GM06990 (cell line): ENCODE results near the gene SERPINB6.

Experiments
- DNase-seq: peaks from one replicate; pipeline ENCODE4 v3.0.0-alpha.2; 2011; ENCODE audit not compliant: insufficient read length; ENCODE audit errors: extremely low read depth
- H3K27me3 ChIP-seq: replicated peaks from 2 replicates; pipeline ENCODE4 v1.6.0; 2011; ENCODE audit warnings: low read length; ENCODE audit not compliant: control insufficient read depth, insufficient read depth
- H3K36me3 ChIP-seq: 2 replicates; pipeline ENCODE4 v1.5.1; 2011; ENCODE audit warnings: low read length; ENCODE audit not compliant: control insufficient read depth, insufficient read depth
- H3K4me3 ChIP-seq: replicated peaks from 2 replicates; pipeline ENCODE4 v1.5.1; 2011; ENCODE audit warnings: low read depth, mild to moderate bottlenecking, control low read depth, low read length
- TF ChIP-seq, protein P1 (sequence below): IDR thresholded peaks from 2 replicates; pipeline ENCODE4 v1.5.1; 2011; ENCODE audit warnings: low read length, control low read depth, mild to moderate bottlenecking, inconsistent platforms; ENCODE audit not compliant: insufficient read depth, poor library complexity, severe bottlenecking

The SERPINB6 gene

GRCh38 chr6:3015144-3015543, 43.8 kb upstream of the SERPINB6 start:
- Histone ChIP-seq H3K4me3 (no peak overlapping the region), H3K36me3 (no peaks in the 10 kb centered on the region), H3K27me3 (no peaks in the 10 kb centered on the region)
- TF ChIP-seq, protein P1, sequence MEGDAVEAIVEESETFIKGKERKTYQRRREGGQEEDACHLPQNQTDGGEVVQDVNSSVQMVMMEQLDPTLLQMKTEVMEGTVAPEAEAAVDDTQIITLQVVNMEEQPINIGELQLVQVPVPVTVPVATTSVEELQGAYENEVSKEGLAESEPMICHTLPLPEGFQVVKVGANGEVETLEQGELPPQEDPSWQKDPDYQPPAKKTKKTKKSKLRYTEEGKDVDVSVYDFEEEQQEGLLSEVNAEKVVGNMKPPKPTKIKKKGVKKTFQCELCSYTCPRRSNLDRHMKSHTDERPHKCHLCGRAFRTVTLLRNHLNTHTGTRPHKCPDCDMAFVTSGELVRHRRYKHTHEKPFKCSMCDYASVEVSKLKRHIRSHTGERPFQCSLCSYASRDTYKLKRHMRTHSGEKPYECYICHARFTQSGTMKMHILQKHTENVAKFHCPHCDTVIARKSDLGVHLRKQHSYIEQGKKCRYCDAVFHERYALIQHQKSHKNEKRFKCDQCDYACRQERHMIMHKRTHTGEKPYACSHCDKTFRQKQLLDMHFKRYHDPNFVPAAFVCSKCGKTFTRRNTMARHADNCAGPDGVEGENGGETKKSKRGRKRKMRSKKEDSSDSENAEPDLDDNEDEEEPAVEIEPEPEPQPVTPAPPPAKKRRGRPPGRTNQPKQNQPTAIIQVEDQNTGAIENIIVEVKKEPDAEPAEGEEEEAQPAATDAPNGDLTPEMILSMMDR = no peak
- DNase-seq = no peak

GRCh38 chr6:3014675-3015066, 43.3 kb upstream of the SERPINB6 start:
- TF ChIP-seq, protein P1 = no peak
- no peak for DNase-seq
- Histone ChIP-seq H3K36me3 (no peaks in the 10 kb centered on the region), H3K27me3 (no peaks in the 10 kb centered on the region), H3K4me3 (no peak overlapping the region)

GRCh38 chr6:3013901-3014674, 42.7 kb upstream of the SERPINB6 start:
- Histone ChIP-seq H3K4me3 (no peak overlapping the region), H3K27me3 (no peaks in the 10 kb centered on the region), H3K36me3 (no peaks in the 10 kb centered on the region)
- no peak for DNase-seq
- TF ChIP-seq, protein P1 = no peak

- DNase-seq = no peak
- Histone ChIP-seq H3K36me3 (no peaks in the 10 kb centered on the region), H3K27me3 (no peaks in the 10 kb centered on the region), H3K4me3 (no peak overlapping the region)
- TF ChIP-seq, protein P1 = no peak
Measured at GRCh38 chr6:3013486-3013885, 42.1 kb upstream of the SERPINB6 start.

DNA sequence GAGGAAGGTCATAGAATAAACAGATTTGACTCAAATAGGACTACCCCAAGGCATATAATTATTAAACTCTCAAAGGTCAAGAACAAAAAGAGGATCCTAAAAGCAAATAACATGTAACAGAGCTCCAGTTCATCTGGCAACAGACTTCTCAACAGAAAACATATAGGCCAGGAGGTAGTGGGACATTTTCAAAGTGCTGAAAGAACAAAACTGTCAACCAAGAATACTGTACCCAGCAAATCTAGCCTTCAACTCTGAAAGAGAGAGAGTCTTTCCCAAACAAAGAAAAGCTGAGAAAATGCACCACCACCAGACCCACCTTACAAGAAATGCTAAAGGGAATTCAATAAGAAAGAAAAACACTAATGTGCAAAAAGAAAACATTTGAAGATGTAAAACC, 40.2 kb upstream of the SERPINB6 start:
- Histone ChIP-seq H3K36me3 (no peaks in the 10 kb centered on the region), H3K4me3 (no peak overlapping the region), H3K27me3 (no peaks in the 10 kb centered on the region)
- DNase-seq = no peak
- TF ChIP-seq, protein P1 = no peak
